Activated gamma-delta T cell treated with Interleukin-2 at 50 U/mL for 16 hours (primary cell): ENCODE measurements around the gene SEC22A.

Source experiments
- DNase-seq: peaks from one replicate; pipeline ENCODE4 v3.0.0-alpha.2; 2020

SEC22A gene

DNA sequence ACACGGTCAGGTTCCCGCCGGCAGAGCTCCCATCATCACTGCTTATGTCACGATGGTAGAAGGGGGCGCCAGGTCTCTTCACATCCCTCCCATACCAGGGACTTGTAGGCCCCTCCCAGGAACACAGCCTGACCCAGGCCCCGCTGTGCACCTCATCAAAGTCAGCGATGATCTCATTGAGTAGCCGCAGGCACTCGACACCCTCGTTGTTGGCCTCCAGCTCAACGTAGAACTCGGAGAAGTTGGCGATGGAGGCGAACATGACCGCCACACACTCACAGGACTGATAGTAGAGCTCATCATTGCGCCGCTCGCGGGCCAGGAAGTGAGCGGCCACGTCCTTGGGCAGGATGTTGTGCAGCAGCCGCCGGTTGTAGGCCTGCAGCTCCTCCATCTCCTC is 89.2 kb downstream of the SEC22A start:
- DNase-seq, result no peak

DNA sequence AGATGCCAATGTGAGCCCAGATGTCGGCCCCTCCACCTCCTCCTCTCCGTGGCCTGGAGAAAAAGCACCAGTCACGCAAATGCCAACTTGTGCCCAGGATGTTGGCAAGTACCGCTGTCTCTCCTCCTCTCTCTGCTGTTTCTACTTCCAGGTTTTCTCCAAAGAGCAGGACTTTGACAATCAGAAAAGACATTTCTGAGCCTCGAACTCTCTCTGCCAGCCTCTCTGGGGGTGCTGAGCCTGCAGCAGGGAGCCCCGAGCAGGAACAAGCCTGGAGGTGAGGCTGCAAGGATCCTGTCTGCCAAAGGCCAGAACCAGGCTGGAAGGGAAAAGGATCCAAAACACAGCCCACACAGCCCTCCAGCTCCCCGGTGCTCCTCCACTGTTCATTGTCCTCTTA is 89.7 kb downstream of the SEC22A start:
- no peak for DNase-seq

DNA sequence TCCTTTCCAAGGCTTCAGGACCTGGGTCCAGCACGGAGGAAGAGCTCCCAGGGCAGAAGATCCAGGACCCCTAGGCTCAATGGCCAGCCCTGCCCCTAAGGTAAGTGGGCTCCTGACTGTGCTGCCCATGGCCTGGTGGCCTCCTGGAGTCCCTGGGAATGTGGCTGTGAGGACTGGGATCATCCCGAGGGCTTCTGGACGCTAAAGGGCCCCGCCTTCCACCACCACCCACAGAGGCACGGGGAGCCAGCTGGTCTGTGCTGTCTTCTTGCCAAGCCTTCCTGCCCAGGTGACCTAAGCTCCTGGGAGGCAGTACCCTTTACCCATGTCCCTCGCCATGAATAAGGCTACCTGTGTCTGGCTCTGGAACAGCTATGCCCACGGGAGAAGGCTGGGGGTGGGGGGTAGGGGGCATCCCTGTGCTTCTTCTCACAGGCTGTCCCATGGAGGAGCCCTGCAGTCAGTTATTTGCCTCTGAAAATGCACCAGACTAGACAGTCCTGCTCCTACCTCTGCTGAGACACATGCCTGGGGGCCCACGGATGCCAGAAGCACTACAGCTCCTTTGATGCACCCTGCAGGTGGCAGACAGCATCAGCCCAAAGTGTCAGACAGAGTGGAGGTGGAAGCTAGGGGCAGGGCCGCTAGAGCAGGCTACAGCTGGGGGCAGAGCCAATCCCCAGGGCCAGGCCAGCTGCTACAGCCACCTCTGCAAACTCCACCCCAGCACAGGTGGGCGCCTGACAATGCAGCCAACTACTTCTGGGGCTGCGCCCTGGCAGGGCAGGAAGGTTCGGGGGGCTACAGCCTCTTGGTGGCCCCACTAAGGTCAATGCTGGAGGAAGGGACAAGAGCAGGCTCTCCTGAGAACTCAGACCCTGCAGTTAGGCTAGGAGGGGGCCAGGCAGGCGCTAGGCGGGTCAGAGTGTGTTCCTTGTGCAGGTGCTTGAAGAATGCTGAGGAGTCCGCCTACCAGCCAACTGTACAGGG is 90.9 kb downstream of the SEC22A start:
- no peak for DNase-seq

DNA sequence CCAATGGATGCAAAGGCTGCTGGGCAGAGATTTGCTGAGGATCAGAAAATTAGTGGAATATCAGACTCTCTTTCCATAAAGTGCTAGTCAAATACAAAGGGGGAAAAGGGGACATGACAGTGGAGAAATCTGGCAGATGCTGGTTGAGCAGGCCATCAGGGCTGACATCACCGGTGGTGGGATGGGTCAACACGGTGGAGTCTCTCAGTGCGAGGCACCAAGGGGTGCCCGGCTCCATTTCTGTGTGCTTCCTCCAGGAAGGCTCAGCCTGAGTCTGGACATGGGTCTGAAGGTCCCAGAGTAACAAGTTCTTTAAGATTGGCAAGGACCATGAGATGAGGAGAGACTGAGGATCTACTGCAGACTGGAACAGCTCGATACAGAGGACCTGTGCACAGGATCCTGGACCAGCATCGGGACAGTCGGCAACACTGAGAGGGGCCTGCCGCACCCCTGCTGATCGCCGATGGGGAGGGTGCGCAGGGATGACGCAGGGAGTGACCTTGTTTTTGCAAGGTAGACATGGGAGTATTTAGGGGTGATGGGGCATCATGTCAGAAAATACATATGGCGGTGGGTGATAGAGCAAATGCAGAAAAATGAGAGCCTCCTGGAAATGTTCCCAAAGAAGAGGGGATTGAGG is 92.7 kb downstream of the SEC22A start:
- no peak for DNase-seq

DNA sequence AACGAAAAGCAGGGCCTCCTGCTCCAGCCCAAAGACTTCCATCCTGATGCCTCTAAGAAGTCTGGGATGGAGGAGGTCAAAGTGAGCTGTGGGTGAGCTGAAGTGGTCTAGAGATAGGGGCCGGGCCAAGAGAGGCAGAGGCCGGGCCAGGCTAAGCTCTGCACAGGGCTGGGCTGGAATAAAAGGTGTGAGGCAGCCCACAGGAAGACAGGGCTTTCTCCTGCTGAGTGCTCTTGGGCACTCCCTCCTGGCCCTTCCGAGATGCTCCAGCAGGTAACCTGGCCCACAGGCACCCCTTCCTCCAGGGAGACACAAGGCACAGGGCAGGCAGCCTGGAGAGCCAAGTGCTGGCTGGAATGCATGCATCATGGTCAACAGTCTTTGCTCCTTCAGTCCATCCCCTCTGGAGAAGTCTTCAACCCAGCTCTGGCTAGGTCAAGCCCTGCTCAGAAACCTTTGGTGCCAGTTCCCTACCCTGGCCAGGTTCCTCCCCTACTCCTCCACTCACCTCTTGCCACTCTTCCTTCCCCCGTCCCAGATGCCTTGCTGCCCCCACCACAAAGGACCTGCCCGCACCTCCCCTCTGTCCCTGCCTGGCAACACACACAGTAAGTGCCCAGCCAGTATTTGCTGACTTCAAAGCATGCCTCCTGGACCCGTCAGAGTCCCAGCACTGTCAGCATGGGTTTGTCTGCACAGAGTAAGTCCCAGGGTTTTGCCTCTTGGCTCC is 93.6 kb downstream of the SEC22A start:
- DNase-seq, result no peak

DNA sequence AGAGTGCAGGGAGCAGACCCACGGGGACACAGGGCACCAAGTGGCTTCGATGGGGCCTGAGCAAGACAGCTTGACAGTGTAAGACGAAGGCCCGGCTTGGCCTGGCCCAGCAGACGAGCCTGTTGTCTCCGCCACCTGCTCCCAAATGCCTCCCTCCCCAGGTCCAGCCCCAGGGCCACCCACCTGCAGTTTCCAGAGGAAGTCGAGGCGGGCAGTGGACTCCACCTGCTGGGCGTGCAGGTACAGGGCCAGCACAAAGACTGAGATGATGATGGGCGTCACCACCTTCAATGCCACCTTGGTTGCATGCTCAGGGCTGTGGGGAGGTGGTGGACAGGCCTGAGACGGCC is 94.1 kb downstream of the SEC22A start:
- no peak for DNase-seq

DNA sequence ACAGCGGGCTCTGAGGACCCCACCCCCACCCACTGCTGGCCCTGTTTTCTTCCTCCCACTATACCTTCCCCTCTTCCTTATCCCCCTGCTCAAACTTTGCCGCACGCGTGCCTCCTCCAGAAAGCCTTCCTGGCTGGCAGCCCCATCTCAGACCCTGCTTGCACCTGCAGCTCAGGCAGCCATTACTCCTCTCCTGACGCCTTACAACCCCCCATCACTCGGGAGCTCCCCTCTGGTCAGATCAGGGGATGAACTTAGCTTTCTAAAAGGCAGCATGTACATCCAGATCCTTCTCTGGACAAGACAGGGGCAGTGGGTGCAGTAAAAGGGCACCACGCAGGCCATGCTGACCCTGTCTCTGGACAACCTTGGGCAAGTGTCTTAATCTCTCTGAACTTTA is 94.5 kb downstream of the SEC22A start:
- no peak for DNase-seq

DNA sequence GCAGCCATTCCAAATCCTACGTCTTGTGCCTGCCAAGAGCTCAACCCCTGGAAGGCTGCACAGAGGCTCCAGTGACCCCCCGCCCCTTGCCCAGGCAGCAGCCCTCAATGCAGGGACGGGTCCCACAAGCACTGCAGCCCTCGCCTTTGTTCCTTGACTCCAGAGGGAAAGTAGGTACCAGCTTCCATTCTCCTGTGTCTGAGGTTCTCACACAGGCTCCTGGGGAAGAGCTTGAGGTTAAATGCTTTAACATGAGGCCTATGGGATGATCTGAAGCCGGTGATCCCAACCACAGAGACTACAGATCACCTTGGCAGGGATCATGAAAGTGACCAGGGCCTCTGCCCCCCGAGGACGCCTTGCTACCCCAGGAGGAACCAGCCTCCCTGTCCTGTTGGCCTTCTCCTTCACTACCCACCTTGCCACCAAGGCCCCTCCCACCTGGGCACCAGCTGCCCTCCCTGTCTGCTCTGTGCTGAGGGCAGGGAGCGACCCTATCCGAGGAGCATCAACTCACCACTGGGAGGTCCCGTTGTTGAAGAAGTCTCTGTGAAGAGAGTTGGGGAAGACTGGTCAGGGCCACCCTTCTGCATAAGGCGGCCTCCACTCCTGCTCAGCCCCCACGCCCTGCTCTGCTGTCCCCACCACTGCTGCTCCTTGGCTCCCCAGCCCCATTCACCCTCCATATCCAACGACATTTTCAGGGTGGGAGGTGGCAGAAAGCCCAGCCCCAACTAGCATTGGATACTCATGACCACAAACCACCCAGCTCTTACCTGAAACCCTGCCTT is 95.3 kb downstream of the SEC22A start:
- no peak for DNase-seq

DNA sequence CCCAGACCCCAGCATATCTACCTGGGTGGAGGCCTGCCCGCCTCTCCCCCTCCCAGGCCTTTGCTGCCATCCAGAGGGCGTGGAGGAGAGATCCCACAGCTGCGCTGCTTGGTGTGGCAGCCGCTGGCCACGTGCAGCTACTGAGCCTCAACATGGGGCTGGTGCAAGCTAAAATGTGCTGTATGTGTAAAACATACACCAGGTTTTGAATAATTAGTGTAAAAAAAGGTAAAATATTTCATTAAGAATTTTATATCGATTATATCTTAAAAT is 95.8 kb downstream of the SEC22A start:
- no peak for DNase-seq

DNA sequence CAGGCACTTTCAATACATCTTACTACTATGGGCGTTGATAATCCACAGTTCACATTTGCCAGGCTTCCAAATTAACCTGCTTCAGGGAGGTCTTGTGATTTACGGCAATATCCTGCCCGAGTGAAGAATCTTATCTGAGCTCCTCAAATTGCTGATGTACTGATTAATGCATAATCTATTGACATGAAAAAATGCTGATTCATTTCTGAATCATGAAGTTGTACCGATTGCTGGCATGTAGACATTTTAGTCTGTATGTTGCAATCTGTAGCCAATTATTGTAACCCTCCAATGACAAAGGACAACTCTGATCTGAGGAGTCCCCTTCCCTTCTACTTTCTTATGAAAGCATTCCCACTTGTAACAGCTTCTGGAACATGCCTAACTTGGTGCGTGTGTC is 97.2 kb downstream of the SEC22A start:
- no peak for DNase-seq

DNA sequence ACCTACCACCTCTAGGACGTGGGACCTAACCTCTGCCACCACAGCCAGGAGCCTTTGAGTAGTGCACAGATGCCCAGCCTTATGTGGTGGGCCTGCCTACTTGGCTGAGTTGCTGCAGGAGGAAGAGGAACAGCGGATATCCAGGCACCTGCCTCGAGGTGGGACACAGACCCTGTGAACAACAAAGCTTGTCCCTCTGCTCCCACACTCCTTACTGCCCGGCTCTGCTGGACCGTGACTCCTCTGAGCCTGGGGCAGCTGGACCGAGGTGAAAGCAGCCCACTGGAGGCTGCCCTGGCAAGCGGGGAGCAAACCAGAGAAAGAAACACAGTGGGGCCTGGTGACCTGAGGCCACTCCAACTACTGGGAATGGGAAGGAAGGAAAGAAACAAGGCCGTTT is 97.8 kb downstream of the SEC22A start:
- DNase-seq, result no peak

DNA sequence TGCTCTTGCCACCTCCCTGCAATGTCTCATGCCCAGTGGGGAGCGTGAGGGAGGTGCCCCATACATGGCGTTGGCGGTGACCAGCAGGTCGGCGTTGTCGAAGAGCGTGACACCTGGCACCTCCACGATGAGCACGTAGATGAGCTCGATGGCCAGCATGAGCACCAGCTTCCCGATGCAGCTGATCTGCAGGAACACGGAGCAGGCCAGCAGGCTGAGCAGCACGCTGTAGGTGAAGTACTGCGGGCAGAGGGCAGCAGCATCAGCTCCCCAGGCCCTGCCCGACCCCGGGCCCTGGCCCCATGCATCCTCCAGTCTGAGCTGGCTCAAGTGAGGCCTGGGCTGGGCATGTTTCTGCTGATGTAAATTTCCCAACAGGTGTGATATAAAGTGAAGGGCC is 98.3 kb downstream of the SEC22A start:
- DNase-seq, result no peak

DNA sequence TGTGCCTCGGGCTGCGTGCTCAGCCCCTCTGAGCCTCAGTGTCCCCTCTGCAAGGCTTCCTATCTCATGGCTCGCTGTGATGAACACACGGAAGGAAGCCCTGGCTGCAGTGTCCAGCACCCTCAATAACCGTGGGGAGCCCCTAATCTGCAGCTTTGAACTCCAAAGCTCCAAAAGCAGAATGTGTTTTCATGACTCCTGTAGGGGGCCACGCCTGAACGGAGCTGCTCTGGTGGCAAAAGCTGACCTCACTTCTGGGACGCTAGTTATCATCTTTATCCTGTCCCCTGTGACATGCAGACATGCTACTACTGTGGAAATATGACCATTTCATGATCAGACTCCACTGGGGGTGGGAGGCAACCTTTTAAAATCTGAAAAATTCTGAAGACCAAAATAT is 98.8 kb downstream of the SEC22A start:
- no peak for DNase-seq

DNA sequence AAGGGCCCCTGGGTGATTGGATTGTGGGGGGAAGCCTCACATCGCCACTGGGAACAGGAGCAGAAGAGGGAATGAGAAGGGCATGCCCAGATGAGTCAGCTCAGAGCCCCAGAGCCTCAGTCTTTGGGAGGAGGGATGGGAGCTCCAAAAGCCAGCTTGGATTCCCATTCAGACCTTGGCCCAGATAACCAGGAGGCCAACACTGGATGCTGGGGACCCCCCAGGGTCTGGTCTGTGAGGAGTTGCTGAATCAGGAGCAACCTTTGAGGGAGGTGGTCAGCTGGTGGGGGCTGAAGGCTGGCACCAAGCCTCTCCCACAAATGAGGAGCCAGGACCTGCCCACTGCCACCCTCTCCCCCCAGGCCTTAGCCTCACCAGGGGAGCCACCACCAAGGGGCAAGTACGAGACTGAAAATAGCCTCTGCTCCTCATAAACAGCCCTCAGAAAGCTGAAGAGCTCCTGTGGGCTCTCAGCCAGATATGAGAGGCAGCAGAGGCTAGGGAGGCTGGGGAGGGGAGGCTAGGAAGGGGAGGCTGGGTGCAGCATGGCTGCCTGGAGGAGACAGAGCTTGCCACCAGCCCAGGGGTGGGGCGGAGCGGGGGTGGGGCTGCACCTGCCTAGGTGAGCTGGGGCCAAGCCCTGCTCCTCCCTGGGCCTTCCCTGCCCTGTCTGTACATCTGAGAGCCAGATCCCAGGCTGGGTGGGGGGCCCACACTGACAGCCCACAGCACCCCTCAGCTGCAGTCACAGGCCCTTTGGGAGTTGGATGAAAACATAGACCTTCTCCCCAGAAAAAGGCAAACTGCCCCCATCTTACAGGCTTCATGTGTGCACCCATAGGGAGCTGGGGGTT is 99.8 kb downstream of the SEC22A start:
- DNase-seq, result no peak

DNA sequence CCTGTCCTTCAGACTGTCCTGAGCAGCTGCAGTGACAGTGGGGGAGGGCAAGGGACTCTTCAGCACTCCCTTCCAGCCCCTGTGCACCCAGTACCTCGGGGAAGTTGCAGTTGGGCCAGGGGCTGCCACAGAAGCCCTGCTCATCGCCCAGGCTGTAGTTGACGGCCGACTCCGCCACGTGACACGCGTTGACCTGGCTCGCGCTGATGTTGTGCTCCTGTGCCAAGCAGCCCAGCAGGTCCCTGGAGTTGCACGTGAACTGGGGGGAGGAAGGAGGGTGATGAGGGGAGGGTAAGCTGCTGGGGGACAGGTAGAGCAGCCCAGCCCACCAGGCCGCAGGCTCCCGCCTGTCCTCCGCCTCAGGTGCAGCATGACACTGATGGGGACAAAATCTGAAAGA is 101.2 kb downstream of the SEC22A start:
- no peak for DNase-seq

DNA sequence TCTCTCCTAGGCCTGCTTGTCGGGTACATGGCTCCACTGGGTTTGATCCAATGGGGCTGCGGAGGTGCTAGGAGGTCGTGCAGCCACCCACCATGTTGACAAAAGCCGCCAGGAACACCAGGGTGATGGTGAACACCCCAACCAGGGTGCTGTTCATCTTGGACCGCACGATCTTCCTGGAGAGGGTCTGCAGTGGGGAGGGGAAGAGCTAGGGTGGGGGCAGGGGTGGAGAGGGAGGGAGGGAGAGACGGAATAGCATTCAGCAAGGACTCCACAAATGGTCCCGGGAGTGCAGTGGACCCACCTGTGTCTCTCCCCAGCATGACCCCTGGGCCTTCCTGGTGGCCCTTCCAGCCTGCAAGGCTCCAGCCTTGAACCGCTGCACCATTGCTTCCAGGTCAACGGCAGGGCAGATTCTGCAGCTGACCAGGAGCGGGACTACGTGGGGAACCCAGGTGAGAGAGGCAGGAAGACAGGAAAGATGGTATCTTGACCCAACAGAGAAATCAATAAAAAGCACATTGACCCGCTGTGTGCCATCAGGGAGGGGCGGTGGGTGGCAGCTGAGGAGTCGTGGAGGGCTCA is 102.3 kb downstream of the SEC22A start:
- DNase-seq, result no peak

DNA sequence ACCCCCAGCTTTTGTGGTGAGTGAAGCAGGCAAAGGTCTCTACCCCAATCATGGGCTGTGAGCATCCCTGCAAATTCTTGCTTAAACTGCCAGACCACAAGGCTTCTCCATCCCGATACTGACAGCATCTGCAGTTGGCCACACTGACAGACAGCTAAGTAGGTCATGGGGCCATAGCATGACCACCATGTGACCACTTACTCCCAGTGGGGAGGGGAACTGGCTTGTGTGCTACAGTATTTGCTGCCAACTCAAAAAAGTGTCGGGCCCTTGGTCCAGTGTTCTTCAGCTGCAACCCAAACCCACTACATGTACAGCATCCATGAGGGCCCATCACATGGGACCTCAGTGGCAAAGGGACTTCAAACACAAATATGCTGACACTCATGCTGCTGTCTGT is 103.4 kb downstream of the SEC22A start:
- DNase-seq, result no peak

DNA sequence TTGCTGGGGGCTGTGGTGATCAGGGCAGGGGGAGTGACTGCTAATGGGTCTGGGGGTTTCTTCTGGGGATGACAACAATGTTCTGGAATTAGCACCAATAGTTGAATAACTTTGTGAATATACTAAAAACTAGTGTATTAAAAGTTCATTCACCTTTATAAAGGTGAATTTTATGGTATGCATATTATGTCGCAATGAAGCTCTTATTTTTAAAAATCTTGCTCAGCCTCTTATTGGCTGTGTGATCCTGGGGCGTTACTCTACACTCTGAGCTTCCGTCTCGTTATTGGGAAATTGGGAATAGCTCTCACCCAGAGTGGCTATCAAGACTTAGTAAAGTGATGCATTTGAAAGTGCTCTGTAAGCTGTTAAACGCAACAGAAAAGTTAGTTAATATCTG is 105.3 kb downstream of the SEC22A start:
- DNase-seq, result no peak

DNA sequence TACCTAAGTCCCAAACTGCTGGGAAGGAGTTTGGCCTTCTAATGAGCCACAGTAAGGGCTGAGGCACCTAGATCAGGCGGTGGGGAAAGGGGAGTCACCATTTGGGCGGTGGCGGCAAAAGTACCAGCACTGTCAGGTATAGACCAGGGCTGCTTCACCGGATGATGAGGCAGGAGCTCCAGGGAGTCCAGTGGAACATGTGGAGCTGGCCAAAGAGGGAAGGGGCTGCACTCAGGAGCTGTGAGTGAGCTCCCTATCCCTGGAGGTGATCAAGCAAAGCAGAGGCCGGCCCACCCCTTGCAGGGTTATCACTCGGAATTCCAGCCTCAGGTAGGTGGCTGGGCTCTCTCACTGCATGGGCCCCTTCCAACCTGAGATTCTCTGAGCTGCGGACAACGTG is 108.4 kb downstream of the SEC22A start:
- no peak for DNase-seq

DNA sequence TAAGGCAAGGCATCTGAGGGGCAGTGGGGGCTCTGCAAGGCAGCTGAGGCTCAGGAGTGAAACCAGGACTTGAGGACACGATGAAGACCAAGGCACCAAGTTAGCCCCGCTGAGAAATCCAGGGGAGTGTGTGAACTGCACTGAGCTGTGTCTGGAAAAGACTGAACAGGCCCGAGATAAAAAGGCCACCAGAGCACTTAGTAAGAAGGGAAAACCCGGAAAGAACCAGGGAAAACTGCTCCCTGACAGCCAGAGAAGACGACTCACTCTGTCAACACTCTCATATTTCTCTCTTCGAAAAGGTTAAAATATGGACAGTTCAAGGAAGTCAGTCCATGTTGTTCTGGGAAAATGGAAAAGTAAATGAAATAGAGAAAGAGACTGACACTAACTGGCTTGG is 109.0 kb downstream of the SEC22A start:
- no peak for DNase-seq

DNA sequence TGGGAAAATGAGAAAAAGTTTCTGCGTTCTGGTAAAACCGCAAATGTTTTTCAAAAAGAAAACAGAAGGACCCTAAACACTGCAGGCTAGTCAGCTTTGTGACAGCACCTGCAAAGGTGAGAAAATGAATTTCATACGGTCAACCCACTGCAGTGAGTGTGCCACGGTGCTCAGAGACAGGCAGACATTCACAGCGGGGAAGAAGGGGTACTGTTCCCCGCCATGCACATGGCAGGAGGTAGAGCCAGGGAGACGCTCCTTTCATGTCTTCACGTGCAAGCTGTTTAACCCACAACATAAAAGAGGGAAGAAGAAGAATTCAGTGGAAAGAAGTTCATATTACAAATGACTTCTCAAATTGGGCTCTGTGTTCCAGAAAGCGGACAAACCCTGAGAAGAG is 109.5 kb downstream of the SEC22A start:
- DNase-seq, result no peak
